Endothelial cell of umbilical vein (primary cell): Measurements from ENCODE around the gene CASP10. TPM values are rescaled to one million over a fixed set of nuclear protein-coding genes. Genes with fewer than 3 reads are reported as not detected.

Source experiments
- BruUV-seq: library from RNA; stranded (reverse); fragments of 400-500 nt; replicated peaks from 2 replicates; lab custom pipeline; 2021; lab: Mats Ljungman, UMichigan
- CTCF ChIA-PET: fragments of 300-600, 350-600 bp; sonication (Branson Sonifier 250); formaldehyde crosslinking; loops from one replicate; lab custom pipeline; 2021; ENCODE audit warnings: antibody characterized with exemption, inconsistent platforms; lab: Charles Lee
- POLR2A ChIA-PET: fragments of 300-600, 350-600 bp; sonication (Branson Sonifier 250); formaldehyde crosslinking; loops from one replicate; lab custom pipeline; 2021; ENCODE audit warnings: antibody characterized with exemption, inconsistent platforms; lab: Charles Lee
- DNase-seq: peaks from one replicate; pipeline ENCODE4 v3.0.0-alpha.2; 2011; ENCODE audit warnings: low read depth, low spot score
- FAIRE-seq: peaks from 2 replicates; lab custom pipeline; 2011; peaks lifted over from hg19 to GRCh38; lab: Jason Lieb, UNC
- H2AFZ ChIP-seq: 2 replicates; pipeline ENCODE4 v1.6.0; 2012; ENCODE audit warnings: low read depth, low read length, control low read depth, inconsistent platforms
- H3K27ac ChIP-seq: 2 replicates; pipeline ENCODE4 v1.5.1; 2011; ENCODE audit warnings: low read depth, mild to moderate bottlenecking, control low read depth, low read length, moderate library complexity; ENCODE audit not compliant: insufficient read depth
- H3K27me3 ChIP-seq, 2 experiments: 2 replicates each; pipeline versions ENCODE4 v1.6.0 to v1.6.1; 2011; ENCODE audit warnings: low read length in 2 of 2, mixed read lengths in 1 of 2; ENCODE audit not compliant: control insufficient read depth in 2 of 2, insufficient read depth in 2 of 2
- H3K36me3 ChIP-seq, 2 experiments: 2 replicates in 1 of 2; 3 replicates in 1 of 2; pipeline ENCODE4 v1.5.1; 2011; ENCODE audit warnings: low read length in 2 of 2, mild to moderate bottlenecking in 1 of 2, moderate library complexity in 1 of 2; ENCODE audit not compliant: control insufficient read depth in 2 of 2, insufficient read depth in 2 of 2; ENCODE audit errors: extremely low read depth in 1 of 2
- H3K4me1 ChIP-seq: 3 replicates; pipeline ENCODE4 v1.5.1; 2011; ENCODE audit warnings: mild to moderate bottlenecking, low read length; ENCODE audit not compliant: control insufficient read depth, insufficient read depth; ENCODE audit errors: extremely low read depth
- H3K4me2 ChIP-seq: 2 replicates; pipeline ENCODE4 v1.6.1; 2011; ENCODE audit warnings: low read length, control low read depth, mixed read lengths; ENCODE audit not compliant: insufficient read depth
- H3K4me3 ChIP-seq, 3 experiments: fragments of 200-600 bp in 1 of 3; sonication (generic), shearing (Covaris generic) in 1 of 3; replicated peaks in 1 of 3; 2 replicates each; pipeline ENCODE4 v1.5.1; 2011 to 2016; ENCODE audit warnings: control low read depth in 3 of 3, low read length in 3 of 3, mild to moderate bottlenecking in 2 of 3, inconsistent platforms in 1 of 3, low read depth in 1 of 3, moderate library complexity in 1 of 3; ENCODE audit not compliant: insufficient read depth in 1 of 3
- H3K79me2 ChIP-seq: 2 replicates; pipeline ENCODE4 v1.6.0; 2012; ENCODE audit warnings: low read length, inconsistent platforms; ENCODE audit not compliant: control insufficient read depth, insufficient read depth
- H3K9ac ChIP-seq: replicated peaks from 2 replicates; pipeline ENCODE3; 2011; ENCODE audit warnings: low read length, control low read depth; ENCODE audit not compliant: insufficient read depth; ENCODE audit errors: extremely low read depth
- H3K9me1 ChIP-seq: replicated peaks from 3 replicates; pipeline ENCODE4 v1.6.0; 2011; ENCODE audit warnings: mild to moderate bottlenecking, low read length; ENCODE audit not compliant: control insufficient read depth, insufficient read depth; ENCODE audit errors: extremely low read depth
- H3K9me3 ChIP-seq: replicated peaks from 2 replicates; pipeline ENCODE4 v1.5.1; 2012; ENCODE audit warnings: low read length, inconsistent platforms; ENCODE audit not compliant: control insufficient read depth, insufficient read depth
- H4K20me1 ChIP-seq: replicated peaks from 2 replicates; pipeline ENCODE3; 2011; ENCODE audit warnings: mild to moderate bottlenecking, low read length; ENCODE audit not compliant: control insufficient read depth, insufficient read depth; ENCODE audit errors: extremely low read depth
- CTCF ChIP-seq, 2 donors: IDR thresholded peaks; 1 replicate in 1 of 2; 2 replicates in 1 of 2; pipeline ENCODE4 v1.5.1; 2011; ENCODE audit warnings: low read length in 2 of 2, mild to moderate bottlenecking in 2 of 2, moderate library complexity in 2 of 2, control low read depth in 1 of 2, inconsistent platforms in 1 of 2, low read depth in 1 of 2; ENCODE audit not compliant: insufficient read depth in 1 of 2; ENCODE audit errors: extremely low read depth in 1 of 2
- EZH2 ChIP-seq: IDR thresholded peaks from 2 replicates; pipeline ENCODE4 v1.6.1; 2012; ENCODE audit warnings: borderline replicate concordance, low read depth, mild to moderate bottlenecking, moderate library complexity, low read length, inconsistent platforms; ENCODE audit not compliant: severe bottlenecking
- FOS ChIP-seq: IDR thresholded peaks from 2 replicates; pipeline ENCODE4 v1.6.1; 2011; ENCODE audit warnings: mild to moderate bottlenecking, low read length, moderate library complexity, borderline replicate concordance; ENCODE audit not compliant: insufficient read depth
- GATA2 ChIP-seq: IDR thresholded peaks from 2 replicates; pipeline ENCODE4 v1.7.0; 2011; ENCODE audit warnings: low read depth, mild to moderate bottlenecking, moderate library complexity, mixed read lengths, low read length; ENCODE audit not compliant: insufficient read length, insufficient read depth
- JUN ChIP-seq: IDR thresholded peaks from 2 replicates; pipeline ENCODE4 v1.6.1; 2011; ENCODE audit warnings: borderline replicate concordance, low read depth; ENCODE audit not compliant: insufficient read length, insufficient read depth
- MAX ChIP-seq: IDR thresholded peaks from 2 replicates; pipeline ENCODE4 v1.6.1; 2011; ENCODE audit not compliant: insufficient read depth, insufficient read length
- MYC ChIP-seq: IDR thresholded peaks from one replicate; pipeline ENCODE4 v1.6.1; 2011; ENCODE audit warnings: mild to moderate bottlenecking, low read depth, low read length
- POLR2A ChIP-seq: IDR thresholded peaks from 2 replicates; pipeline ENCODE4 v1.6.1; 2012; ENCODE audit warnings: low read depth, mild to moderate bottlenecking, control low read depth, low read length
- POLR2AphosphoS5 ChIP-seq: IDR thresholded peaks from 2 replicates; pipeline ENCODE4 v1.6.1; 2012; ENCODE audit warnings: low read depth, mild to moderate bottlenecking, control low read depth, low read length, moderate library complexity; ENCODE audit not compliant: insufficient read depth
- dilution Hi-C: fragments of 300-500 bp; cut with MboI; formaldehyde crosslinking; loops from one replicate; pipeline ENCODE4 v1.15.0; 2019; ENCODE audit warnings: low sequenced_read_pairs; ENCODE audit not compliant: extremely low pct_ligation_motif_present
- intact Hi-C: fragments of 100-400 bp; cut with micrococcal nuclease; formaldehyde crosslinking; loops from one replicate; pipeline ENCODE4 v1.10.0; 2022
- polyA plus RNA-seq, 4 experiments: library from polyadenylated mRNA; depleted of rRNA in 3 of 4; stranded (reverse) in 3 of 4; unstranded in 1 of 4; fragments of >200 nt; gene quantifications; 2 replicates each; pipeline versions ENCODE4 v1.2.1 to v1.2.3, GENCODE V29; 2011 to 2012; ENCODE audit warnings: missing spikeins in 1 of 4
- total RNA-seq: library from RNA; stranded (reverse); gene quantifications from 2 replicates; pipeline ENCODE4 v1.2.3, GENCODE V29; 2021

The CASP10 gene
- total and polyA plus RNA-seq, 2 donors (not counting 3 experiments of a cell fraction or from before 2014, with no cell fraction given), result 16.4 to 37.6 TPM

- no peaks in the 10 kb centered on the region for H3K9me1 ChIP-seq
- no peak overlapping the region for H3K4me3 ChIP-seq
- H3K27ac ChIP-seq, result no peak overlapping the region
- H2AFZ ChIP-seq, result no peak overlapping the region
- H3K9me3 ChIP-seq, result no peaks in the 10 kb centered on the region
- H3K36me3 ChIP-seq, result peaks cover 32 to 33% of the 10 kb centered on the region in 2 experiments
- peaks cover 30% of the 10 kb centered on the region for H3K79me2 ChIP-seq
- dilution Hi-C loops (no loop called here), intact Hi-C loops (no loop called here)
- ChIA-PET CTCF (interaction anchor here (2.0 to 2.4 kb wide), 2 partner anchors 11 to 38 kb away, joined by 6 read pairs; no protein-coding TSS in a partner anchor), POLR2A (no interaction called here)
- H3K27me3 ChIP-seq, result no peaks in the 10 kb centered on the region
- DNase-seq, result no peak
- peaks cover 24% of the 10 kb centered on the region for H3K4me1 ChIP-seq
- FAIRE-seq, result no peak
- H3K4me2 ChIP-seq, result no peak overlapping the region
- H3K9ac ChIP-seq, result no peak overlapping the region
- no TSS peak for BruUV-seq
- TF ChIP-seq POLR2AphosphoS5 (no peak), CTCF (IDR thresholded peaks at IDR 0.05; ENCODE audit: extremely low read depth in 1 of 2, insufficient read depth in 1 of 2, low read depth in 1 of 2, low read length in 2 of 2) (no peak), FOS (no peak), MYC (no peak), POLR2A (no peak), MAX (no peak), EZH2 (no peak), JUN (no peak), GATA2 (no peak)
- no peaks in the 10 kb centered on the region for H4K20me1 ChIP-seq
These were observed 26.9 kb upstream of the CASP10 start for GRCh38 chr2:201156036-201156435.
